Stimulated activated CD8-positive, alpha-beta memory T cell treated with anti-CD3 and anti-CD28 coated beads, Interleukin-4, amount 100 ng/mL, for 4 hours (primary cell): Measurements from ENCODE around the gene SPRED2.

Experiments
- DNase-seq, 2 donors: peaks; one replicate each; pipeline ENCODE4 v3.0.0-alpha.2; 2020; ENCODE audit warnings: low read depth in 2 of 2, low spot score in 1 of 2

The SPRED2 gene

GRCh38 chr2:65369980-65370379, 62.4 kb downstream of the SPRED2 start:
- DNase-seq, result no peak

GRCh38 chr2:65369574-65369973, 62.8 kb downstream of the SPRED2 start:
- DNase-seq, result no peak

- no peak for DNase-seq
These were observed 63.9 kb downstream of the SPRED2 start for GRCh38 chr2:65368468-65368867.

GRCh38 chr2:65367524-65367923, 64.9 kb downstream of the SPRED2 start:
- DNase-seq, result no peak

GRCh38 chr2:65366595-65367125, 65.7 kb downstream of the SPRED2 start:
- DNase-seq, result no peak

GRCh38 chr2:65364986-65365733, 67.2 kb downstream of the SPRED2 start:
- DNase-seq, result no peak

GRCh38 chr2:65363879-65364666, 68.3 kb downstream of the SPRED2 start:
- no peak for DNase-seq

- no peak for DNase-seq
These were observed 70.8 kb downstream of the SPRED2 start for GRCh38 chr2:65361623-65362022.

GRCh38 chr2:65360441-65360840, 72.0 kb downstream of the SPRED2 start:
- no peak for DNase-seq

GRCh38 chr2:65358678-65359400, 73.6 kb downstream of the SPRED2 start:
- no peak for DNase-seq

GRCh38 chr2:65357959-65358294, 74.5 kb downstream of the SPRED2 start:
- no peak for DNase-seq

GRCh38 chr2:65357095-65357958, 75.1 kb downstream of the SPRED2 start:
- DNase-seq, result no peak

- DNase-seq, result no peak
These were observed 77.1 kb downstream of the SPRED2 start for GRCh38 chr2:65355186-65355831.

- DNase-seq, result no peak
These were observed 77.6 kb downstream of the SPRED2 start for GRCh38 chr2:65354773-65355172.

- no peak for DNase-seq
These were observed 78.5 kb downstream of the SPRED2 start for GRCh38 chr2:65353927-65354326.

GRCh38 chr2:65353046-65353445, 79.4 kb downstream of the SPRED2 start:
- no peak for DNase-seq

GRCh38 chr2:65351948-65352595, 80.3 kb downstream of the SPRED2 start:
- DNase-seq, result no peak

- DNase-seq, result no peak
These were observed 81.0 kb downstream of the SPRED2 start for GRCh38 chr2:65351234-65351947.

GRCh38 chr2:65350651-65351056, 81.7 kb downstream of the SPRED2 start:
- no peak for DNase-seq
